Fibroblast of lung (primary cell): ENCODE data around the gene ZSCAN32.

Experiments used
- EZH2 ChIP-seq: IDR thresholded peaks from 2 replicates; pipeline ENCODE4 v1.5.1; 2012; ENCODE audit warnings: low read length, control low read depth, mild to moderate bottlenecking; ENCODE audit errors: missing control alignments
- TF ChIP-seq, protein P1 (sequence below), 2 donors: IDR thresholded peaks in 1 of 2; conservative IDR thresholded peaks in 1 of 2; 1 replicate in 1 of 2; 2 replicates in 1 of 2; pipeline ENCODE4 v1.5.1; 2011 to 2012; ENCODE audit warnings: low read length in 2 of 2, control low read depth in 1 of 2, inconsistent platforms in 1 of 2, low read depth in 1 of 2, mild to moderate bottlenecking in 1 of 2

DNA sequence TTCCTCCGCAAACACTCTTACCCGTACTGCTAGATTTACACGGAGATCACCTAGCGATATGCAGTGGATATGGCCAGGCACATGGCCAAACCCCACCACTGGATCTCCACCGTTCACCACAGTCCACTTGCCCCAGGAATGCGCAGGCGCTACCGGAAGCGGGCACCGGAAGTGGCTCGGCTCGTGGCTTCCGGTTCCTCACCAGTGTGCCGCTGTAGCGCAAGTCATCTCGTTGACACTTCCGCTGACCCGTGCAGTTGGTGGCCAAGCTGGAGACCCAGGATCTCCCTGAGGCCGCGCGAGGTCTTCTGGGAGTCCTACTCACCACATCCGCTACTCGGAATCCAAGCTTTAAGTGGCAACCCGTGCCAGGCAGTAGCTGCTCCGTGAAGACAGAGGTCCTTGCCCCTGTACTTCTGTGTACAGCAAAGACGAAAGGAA, 31.0 kb upstream of the ZSCAN32 start:
- TF ChIP-seq, protein P1, sequence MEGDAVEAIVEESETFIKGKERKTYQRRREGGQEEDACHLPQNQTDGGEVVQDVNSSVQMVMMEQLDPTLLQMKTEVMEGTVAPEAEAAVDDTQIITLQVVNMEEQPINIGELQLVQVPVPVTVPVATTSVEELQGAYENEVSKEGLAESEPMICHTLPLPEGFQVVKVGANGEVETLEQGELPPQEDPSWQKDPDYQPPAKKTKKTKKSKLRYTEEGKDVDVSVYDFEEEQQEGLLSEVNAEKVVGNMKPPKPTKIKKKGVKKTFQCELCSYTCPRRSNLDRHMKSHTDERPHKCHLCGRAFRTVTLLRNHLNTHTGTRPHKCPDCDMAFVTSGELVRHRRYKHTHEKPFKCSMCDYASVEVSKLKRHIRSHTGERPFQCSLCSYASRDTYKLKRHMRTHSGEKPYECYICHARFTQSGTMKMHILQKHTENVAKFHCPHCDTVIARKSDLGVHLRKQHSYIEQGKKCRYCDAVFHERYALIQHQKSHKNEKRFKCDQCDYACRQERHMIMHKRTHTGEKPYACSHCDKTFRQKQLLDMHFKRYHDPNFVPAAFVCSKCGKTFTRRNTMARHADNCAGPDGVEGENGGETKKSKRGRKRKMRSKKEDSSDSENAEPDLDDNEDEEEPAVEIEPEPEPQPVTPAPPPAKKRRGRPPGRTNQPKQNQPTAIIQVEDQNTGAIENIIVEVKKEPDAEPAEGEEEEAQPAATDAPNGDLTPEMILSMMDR (conservative IDR thresholded peaks at IDR 0.05 in 1 of 2, IDR thresholded peaks at IDR 0.05 in 1 of 2; ENCODE audit: low read depth in 1 of 2, low read length in 2 of 2), result no peak
- TF ChIP-seq EZH2, result no peak
